Glutamatergic neuron (in vitro differentiated cells): ENCODE results near the gene GCSAM. TPM values are rescaled to one million over a fixed set of nuclear protein-coding genes. Genes with fewer than 3 reads are reported as not detected.

Experiments used
- DNase-seq: peaks from one replicate; pipeline ENCODE4 v3.0.0; 2022
- H3K27ac Mint-ChIP-seq: one replicate; pipeline ENCODE4 v1.8.0; 2020; ENCODE audit warnings: mild to moderate bottlenecking, mixed read lengths, inconsistent platforms; ENCODE audit not compliant: unreplicated experiment
- H3K27me3 Mint-ChIP-seq: one replicate; pipeline ENCODE4 v1.8.0; 2020; ENCODE audit warnings: mild to moderate bottlenecking, moderate library complexity, mixed read lengths, inconsistent platforms; ENCODE audit not compliant: unreplicated experiment
- H3K36me3 Mint-ChIP-seq: one replicate; pipeline ENCODE4 v1.8.0; 2020; ENCODE audit warnings: mild to moderate bottlenecking, mixed read lengths, inconsistent platforms; ENCODE audit not compliant: unreplicated experiment
- H3K4me1 Mint-ChIP-seq: one replicate; pipeline ENCODE4 v1.8.0; 2020; ENCODE audit warnings: mild to moderate bottlenecking, low read depth, mixed read lengths, inconsistent platforms; ENCODE audit not compliant: unreplicated experiment
- H3K4me3 Mint-ChIP-seq: one replicate; pipeline ENCODE4 v1.8.0; 2020; ENCODE audit warnings: mild to moderate bottlenecking, mixed read lengths, inconsistent platforms; ENCODE audit not compliant: unreplicated experiment
- H3K9me3 Mint-ChIP-seq: one replicate; pipeline ENCODE4 v1.8.0; 2020; ENCODE audit warnings: mild to moderate bottlenecking, moderate library complexity, mixed read lengths, inconsistent platforms; ENCODE audit not compliant: unreplicated experiment
- long read RNA-seq: library from polyadenylated mRNA; unstranded; transcript quantifications from one replicate; pipeline ENCODE4 v2.0.0, GENCODE V29; 2020; ENCODE audit not compliant: unreplicated experiment
- total RNA-seq: library from RNA; stranded (reverse); fragmentation: NEBNext Ultra II Directional; extraction: Animal tissue kit (Norgen Biotek cat#: 25700); gene quantifications from one replicate; pipeline ENCODE4 v1.2.1, GENCODE V29; 2021; ENCODE audit not compliant: unreplicated experiment
- TF ChIP-seq, protein P1 (sequence below): fragments of 200-600 bp; sonication (generic); IDR thresholded peaks from one replicate; pipeline ENCODE4 v1.5.0; 2021; ENCODE audit not compliant: partially characterized antibody, unreplicated experiment

The GCSAM gene, protein sequence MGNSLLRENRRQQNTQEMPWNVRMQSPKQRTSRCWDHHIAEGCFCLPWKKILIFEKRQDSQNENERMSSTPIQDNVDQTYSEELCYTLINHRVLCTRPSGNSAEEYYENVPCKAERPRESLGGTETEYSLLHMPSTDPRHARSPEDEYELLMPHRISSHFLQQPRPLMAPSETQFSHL
- not detected for total RNA-seq
- long read RNA-seq = 0 reads

- no peaks in the 10 kb centered on the region for H3K36me3 Mint-ChIP-seq
- no peaks in the 10 kb centered on the region for H3K27me3 Mint-ChIP-seq
- no peak within 1 kb of the TSS for H3K27ac Mint-ChIP-seq
- TF ChIP-seq, protein P1, sequence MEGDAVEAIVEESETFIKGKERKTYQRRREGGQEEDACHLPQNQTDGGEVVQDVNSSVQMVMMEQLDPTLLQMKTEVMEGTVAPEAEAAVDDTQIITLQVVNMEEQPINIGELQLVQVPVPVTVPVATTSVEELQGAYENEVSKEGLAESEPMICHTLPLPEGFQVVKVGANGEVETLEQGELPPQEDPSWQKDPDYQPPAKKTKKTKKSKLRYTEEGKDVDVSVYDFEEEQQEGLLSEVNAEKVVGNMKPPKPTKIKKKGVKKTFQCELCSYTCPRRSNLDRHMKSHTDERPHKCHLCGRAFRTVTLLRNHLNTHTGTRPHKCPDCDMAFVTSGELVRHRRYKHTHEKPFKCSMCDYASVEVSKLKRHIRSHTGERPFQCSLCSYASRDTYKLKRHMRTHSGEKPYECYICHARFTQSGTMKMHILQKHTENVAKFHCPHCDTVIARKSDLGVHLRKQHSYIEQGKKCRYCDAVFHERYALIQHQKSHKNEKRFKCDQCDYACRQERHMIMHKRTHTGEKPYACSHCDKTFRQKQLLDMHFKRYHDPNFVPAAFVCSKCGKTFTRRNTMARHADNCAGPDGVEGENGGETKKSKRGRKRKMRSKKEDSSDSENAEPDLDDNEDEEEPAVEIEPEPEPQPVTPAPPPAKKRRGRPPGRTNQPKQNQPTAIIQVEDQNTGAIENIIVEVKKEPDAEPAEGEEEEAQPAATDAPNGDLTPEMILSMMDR = no peak
- no peak for DNase-seq
- no peak within 1 kb of the TSS for H3K4me3 Mint-ChIP-seq
- H3K9me3 Mint-ChIP-seq = no peaks in the 10 kb centered on the region
- peaks cover 2% of the 10 kb centered on the region for H3K4me1 Mint-ChIP-seq
Measured at GRCh38 chr3:112132975-112133448, at the start of gene GCSAM. TSS of gene GCSAM (minus strand) at chr3:112133248. CDS start at chr3:112133120, 128 bp downstream.

DNA sequence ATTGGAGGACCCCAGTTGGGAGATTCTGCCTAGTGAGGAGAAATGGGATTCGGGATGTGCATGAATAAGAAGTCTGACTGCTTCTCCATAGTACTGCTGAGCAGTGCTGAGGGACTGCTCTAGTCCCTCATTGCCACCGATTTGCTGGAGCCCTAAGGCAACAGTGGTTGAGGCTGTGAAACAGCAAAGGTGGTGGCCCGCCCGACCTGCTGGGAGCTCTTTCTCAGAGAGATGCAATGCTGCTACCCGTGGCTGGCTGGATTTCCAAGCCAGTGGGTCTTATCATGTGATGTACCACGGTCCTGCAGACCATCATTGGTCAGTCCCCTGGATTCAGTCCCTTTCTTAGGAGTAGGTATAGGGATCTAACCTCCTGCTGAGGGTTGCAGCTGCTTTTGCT is 42.6 kb upstream of the GCSAM start:
- DNase-seq = no peak
- no peaks in the 10 kb centered on the region for H3K9me3 Mint-ChIP-seq
- H3K27me3 Mint-ChIP-seq = no peaks in the 10 kb centered on the region
- no peaks in the 10 kb centered on the region for H3K36me3 Mint-ChIP-seq
- no peak overlapping the region for H3K4me3 Mint-ChIP-seq
- TF ChIP-seq, protein P1 = no peak
- H3K4me1 Mint-ChIP-seq = no peaks in the 10 kb centered on the region
- H3K27ac Mint-ChIP-seq = no peak overlapping the region

GRCh38 chr3:112175037-112175436 is 42.0 kb upstream of the GCSAM start:
- Mint-ChIP-seq H3K27me3 (no peaks in the 10 kb centered on the region), H3K4me1 (no peaks in the 10 kb centered on the region), H3K9me3 (no peaks in the 10 kb centered on the region), H3K36me3 (no peaks in the 10 kb centered on the region), H3K4me3 (no peak overlapping the region), H3K27ac (no peak overlapping the region)
- no peak for DNase-seq
- TF ChIP-seq, protein P1 = no peak

GRCh38 chr3:112171144-112171543 is 38.1 kb upstream of the GCSAM start:
- no peaks in the 10 kb centered on the region for H3K9me3 Mint-ChIP-seq
- H3K27ac Mint-ChIP-seq = no peak overlapping the region
- H3K36me3 Mint-ChIP-seq = no peaks in the 10 kb centered on the region
- DNase-seq = no peak
- peaks cover 5% of the 10 kb centered on the region for H3K4me1 Mint-ChIP-seq
- peaks cover 2% of the 10 kb centered on the region for H3K27me3 Mint-ChIP-seq
- no peak overlapping the region for H3K4me3 Mint-ChIP-seq
- TF ChIP-seq, protein P1 = no peak

- Mint-ChIP-seq H3K27me3 (peaks cover 2% of the 10 kb centered on the region), H3K36me3 (no peaks in the 10 kb centered on the region), H3K9me3 (no peaks in the 10 kb centered on the region), H3K4me1 (peaks cover 5% of the 10 kb centered on the region), H3K27ac (no peak overlapping the region), H3K4me3 (no peak overlapping the region)
- DNase-seq = no peak
- TF ChIP-seq, protein P1 = no peak
Measured at GRCh38 chr3:112170046-112170445, 37.0 kb upstream of the GCSAM start.
